ENCODE measurements around the gene INO80.
"Not testable (repeated sequence)": the region's sequence is repeated elsewhere in the genome, so short reads cannot be mapped to it uniquely, and the experiment has no call there.

DNA sequence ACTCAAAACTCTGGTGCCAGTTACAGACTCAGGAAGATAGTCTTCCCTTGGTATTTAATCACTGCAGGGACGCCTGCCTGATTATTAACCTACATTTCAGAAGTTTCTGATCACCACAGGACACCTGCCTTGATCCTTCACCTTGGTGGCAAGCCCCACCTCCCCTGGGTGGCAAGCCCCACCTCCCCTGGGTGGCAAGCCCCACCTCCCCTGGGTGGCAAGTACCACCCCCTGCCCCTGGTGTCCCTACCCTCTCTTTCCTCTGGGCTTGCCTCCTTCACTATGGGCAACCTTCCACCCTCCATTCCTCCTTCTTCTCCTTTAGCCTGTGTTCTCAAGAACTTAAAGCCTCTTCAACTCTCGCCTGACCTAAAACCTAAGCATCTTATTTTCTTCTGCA is 16.0 kb upstream of the INO80 start:
- TF ChIP-seq EZH2 (IDR thresholded peaks at IDR 0.05); POLR2AphosphoS5 (IDR thresholded peaks at IDR 0.05; ENCODE audit: borderline replicate concordance, low read depth, low read length); FOXP2 (optimal IDR thresholded peaks at IDR 0.05; ENCODE audit: control extremely low read depth, extremely low read length, insufficient read depth): not testable (repeated sequence)
